Suprapubic skin (tissue), 3 donors: ENCODE data around the gene RNF38.

Experiments
- POLR2A ChIP-seq, 2 donors: fragments of 450-650 bp; IDR thresholded peaks; one replicate each; pipeline ENCODE4 v1.6.1; 2017; ENCODE audit warnings: antibody characterized with exemption in 2 of 2, mild to moderate bottlenecking in 2 of 2, moderate library complexity in 2 of 2
- TF ChIP-seq, protein P1 (sequence below), 2 donors: fragments of 200-600 bp in 1 of 2; fragments of 450-650 bp in 1 of 2; sonication (generic) in 1 of 2; IDR thresholded peaks; one replicate each; pipeline ENCODE4 v1.5.1; 2016 to 2019; ENCODE audit warnings: antibody characterized with exemption in 2 of 2, mild to moderate bottlenecking in 1 of 2, moderate library complexity in 1 of 2

DNA sequence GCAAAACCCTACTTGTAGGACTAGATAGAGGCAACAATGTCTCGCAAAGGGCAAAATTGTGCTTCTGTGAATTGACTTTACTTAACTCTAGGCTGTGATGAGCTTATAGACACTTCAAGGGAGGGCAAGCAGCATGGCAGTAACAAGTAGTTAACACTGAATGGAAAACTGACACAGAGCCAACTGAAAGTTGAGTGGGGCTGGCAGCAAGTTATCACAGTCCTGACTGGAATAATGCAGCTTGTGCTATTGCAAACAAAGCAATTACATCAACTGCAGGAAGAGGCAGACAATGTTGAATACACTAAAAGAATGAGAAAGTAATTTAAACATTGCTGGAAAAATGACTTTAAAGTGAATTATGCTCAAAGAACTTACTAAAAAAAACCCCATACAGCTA is 62.2 kb downstream of the RNF38 start:
- no peak for TF ChIP-seq POLR2A (IDR thresholded peaks at IDR 0.05)
- TF ChIP-seq, protein P1, sequence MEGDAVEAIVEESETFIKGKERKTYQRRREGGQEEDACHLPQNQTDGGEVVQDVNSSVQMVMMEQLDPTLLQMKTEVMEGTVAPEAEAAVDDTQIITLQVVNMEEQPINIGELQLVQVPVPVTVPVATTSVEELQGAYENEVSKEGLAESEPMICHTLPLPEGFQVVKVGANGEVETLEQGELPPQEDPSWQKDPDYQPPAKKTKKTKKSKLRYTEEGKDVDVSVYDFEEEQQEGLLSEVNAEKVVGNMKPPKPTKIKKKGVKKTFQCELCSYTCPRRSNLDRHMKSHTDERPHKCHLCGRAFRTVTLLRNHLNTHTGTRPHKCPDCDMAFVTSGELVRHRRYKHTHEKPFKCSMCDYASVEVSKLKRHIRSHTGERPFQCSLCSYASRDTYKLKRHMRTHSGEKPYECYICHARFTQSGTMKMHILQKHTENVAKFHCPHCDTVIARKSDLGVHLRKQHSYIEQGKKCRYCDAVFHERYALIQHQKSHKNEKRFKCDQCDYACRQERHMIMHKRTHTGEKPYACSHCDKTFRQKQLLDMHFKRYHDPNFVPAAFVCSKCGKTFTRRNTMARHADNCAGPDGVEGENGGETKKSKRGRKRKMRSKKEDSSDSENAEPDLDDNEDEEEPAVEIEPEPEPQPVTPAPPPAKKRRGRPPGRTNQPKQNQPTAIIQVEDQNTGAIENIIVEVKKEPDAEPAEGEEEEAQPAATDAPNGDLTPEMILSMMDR (IDR thresholded peaks at IDR 0.05) = no peak
